Lower leg skin (tissue), 3 donors: ENCODE measurements around the gene CLSTN2.

ENCODE experiments used
- POLR2A ChIP-seq, 2 donors: fragments of 450-650 bp; IDR thresholded peaks; one replicate each; pipeline ENCODE4 v1.6.1; 2016 to 2017; ENCODE audit warnings: antibody characterized with exemption in 2 of 2, mild to moderate bottlenecking in 1 of 2, moderate library complexity in 1 of 2
- TF ChIP-seq, protein P1 (sequence below), 3 donors: fragments of 450-650 bp; IDR thresholded peaks; one replicate each; pipeline ENCODE4 v1.5.1; 2016; ENCODE audit warnings: antibody characterized with exemption in 3 of 3, mild to moderate bottlenecking in 3 of 3, moderate library complexity in 2 of 3

DNA sequence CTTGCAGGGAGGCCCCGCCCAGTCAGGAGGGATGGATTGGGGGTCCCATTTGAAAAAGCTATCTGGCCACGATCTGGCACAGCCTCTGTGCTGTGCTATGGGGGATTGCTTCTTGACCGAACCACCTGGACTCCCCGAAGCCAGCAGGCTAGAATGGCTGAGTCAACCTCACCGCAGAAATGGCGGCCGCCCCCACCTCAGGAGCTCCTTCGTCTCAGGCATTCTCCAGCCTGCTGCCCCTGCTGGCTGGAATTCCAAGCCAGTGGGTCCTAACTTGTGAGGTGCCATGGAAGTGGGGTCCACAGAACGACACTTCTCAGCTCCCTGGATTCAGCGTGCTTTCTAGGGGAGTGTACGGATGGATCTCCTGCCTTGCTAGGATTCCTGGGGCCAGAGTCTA is 562.3 kb downstream of the CLSTN2 start:
- TF ChIP-seq, protein P1, sequence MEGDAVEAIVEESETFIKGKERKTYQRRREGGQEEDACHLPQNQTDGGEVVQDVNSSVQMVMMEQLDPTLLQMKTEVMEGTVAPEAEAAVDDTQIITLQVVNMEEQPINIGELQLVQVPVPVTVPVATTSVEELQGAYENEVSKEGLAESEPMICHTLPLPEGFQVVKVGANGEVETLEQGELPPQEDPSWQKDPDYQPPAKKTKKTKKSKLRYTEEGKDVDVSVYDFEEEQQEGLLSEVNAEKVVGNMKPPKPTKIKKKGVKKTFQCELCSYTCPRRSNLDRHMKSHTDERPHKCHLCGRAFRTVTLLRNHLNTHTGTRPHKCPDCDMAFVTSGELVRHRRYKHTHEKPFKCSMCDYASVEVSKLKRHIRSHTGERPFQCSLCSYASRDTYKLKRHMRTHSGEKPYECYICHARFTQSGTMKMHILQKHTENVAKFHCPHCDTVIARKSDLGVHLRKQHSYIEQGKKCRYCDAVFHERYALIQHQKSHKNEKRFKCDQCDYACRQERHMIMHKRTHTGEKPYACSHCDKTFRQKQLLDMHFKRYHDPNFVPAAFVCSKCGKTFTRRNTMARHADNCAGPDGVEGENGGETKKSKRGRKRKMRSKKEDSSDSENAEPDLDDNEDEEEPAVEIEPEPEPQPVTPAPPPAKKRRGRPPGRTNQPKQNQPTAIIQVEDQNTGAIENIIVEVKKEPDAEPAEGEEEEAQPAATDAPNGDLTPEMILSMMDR (IDR thresholded peaks at IDR 0.05) = no peak
- no peak for TF ChIP-seq POLR2A (IDR thresholded peaks at IDR 0.05)
